Fibroblast of gingiva (primary cell): ENCODE results near the gene SP1.
"Not testable (repeated sequence)": the region's sequence is repeated elsewhere in the genome, so short reads cannot be mapped to it uniquely, and the experiment has no call there.

Experiments used
- DNase-seq: peaks from one replicate; pipeline ENCODE4 v3.0.0-alpha.2; 2011; ENCODE audit warnings: low read depth

SP1 gene

DNA sequence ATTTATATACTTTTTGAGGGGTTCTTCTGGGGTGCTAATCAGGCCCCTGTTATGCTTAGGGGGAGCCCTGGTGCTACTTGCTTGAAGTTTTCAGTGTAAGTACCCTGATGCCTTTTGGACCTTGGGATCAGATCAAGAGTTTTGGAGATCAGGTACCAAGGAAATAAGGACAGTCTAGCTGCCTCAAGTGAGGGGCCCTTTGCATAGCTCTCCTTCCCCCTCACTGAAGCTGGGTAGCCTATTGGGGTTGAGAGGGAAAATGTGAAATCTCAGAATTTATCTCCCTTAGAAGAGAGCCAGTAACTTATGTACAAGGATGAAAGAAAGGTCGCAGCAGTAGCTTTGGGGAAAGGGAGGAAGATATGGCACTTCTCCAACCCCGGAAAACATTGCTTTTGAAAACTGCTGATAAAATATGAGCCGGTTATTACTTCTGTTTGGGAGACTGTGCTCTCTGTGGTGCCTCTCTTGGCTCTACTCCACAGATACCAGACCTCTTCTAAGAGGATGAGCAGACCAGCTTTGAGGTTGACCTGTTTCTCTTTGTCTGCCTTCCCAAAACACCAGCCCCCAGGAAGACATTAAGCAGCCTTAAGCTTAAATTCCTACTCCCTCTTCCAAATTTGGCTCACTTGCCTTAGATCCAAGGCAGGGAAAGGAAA, 34.9 kb downstream of the SP1 start:
- no peak for DNase-seq

DNA sequence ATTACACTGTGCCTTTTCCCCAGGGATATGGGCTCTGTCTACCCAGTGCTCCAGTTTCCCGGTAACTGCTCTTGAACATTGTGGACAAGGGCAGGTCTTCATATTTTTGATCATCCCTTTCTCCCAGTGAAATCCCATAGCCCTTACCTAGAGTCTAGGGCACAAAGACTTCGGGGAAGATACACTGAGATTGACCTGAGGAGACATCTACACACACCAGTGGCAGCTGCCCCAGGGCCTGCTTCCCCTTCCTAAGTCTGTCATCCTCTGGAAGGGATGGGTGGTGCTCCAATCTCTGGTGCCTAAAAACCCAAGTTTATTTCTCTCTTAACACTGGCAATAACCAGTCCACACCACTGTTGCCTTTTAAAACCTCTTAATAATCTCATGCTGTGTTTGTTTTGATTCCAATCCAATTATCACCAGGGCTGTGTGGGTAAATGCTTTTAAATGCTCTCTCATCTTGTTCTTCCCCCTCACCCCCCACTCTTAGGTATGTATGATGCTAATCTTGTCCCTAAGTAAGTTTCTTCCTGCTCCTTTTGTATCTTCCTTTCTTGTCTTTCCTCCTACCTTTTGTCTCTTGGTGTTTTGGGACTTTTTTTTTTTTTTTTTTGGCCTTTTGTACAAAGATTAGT, 35.9 kb downstream of the SP1 start:
- DNase-seq, result not testable (repeated sequence)

DNA sequence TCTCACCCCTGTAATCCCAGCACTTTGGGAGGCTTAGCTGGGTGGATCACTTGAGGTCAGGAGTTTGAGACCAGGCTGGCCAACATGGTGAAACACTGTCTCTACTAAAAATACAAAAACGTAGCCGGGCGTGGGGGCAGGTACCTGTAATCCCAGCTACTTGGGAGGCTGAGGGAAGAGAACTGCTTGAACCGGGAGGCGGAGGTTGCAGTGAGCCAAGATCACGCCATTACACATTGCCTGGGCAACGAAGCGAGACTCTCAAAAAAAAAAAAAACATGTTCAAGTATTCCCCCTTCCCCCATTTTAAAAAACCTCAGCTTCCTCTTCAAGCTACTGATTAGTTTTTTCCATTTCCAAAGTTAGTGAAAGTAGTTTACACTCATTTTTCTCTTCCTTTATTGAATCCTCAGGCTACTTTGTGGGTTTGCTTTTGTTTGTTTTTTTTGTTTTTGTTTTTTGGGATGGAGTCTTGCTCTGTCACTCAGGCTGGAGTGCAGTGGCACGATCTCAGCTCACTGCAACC, 37.4 kb downstream of the SP1 start:
- DNase-seq, result not testable (repeated sequence)

DNA sequence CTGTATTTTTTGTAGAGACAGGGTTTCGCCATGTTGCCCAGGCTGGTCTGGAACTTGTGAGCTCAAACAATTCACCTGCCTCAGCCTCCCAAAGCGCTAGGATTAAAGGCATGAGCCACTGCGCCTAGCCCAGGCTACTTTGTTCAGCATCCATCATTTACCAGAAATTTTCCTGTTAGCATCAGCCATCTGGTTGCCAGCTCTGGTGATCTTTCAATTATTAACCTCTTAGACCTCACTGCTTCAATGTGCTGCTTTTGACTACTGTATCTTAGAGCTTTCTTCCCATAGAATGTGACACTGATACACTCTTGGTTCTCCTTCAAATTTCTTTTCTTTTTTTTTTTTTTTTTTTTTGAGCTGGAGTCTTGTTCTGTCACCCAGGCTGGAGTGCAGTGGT, 38.2 kb downstream of the SP1 start:
- DNase-seq, result no peak

DNA sequence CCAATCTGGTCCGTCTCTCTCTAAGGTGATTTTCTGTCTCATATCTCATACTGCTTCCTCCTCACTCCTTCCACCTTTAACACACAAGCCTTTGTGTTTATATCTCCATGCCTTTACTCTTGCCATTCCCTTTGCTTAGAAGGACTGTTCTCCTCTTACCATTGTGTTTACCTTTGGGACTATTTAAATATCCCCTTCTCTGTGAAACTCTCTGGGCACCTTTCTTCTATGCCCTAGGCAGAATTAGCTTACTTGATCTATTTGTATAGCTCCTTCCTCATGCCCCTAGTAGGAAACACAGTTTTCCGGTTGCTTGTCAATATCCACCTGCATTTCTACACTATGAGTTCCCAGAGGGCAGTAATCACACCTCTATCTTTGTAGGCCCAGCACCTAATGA, 39.8 kb downstream of the SP1 start:
- DNase-seq, result no peak

DNA sequence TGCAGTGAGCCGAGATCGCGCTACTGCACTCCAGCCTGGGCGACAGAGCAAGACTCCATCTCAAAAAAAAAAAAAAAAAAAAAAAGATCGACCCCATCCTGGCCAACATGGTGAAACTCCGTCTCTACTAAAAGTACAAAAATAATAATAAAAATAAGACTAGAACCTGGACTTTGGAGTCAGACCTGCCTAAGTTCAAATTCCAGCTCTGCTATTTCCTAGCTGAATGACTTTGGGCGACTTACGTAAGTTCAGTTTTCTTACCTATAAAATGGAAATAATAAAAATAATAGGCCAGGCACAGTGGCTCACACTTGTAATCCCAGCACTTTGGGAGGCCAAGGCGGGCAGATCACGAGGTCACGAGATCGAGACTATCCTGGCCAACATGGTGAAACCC, 42.3 kb downstream of the SP1 start:
- DNase-seq, result not testable (repeated sequence)

DNA sequence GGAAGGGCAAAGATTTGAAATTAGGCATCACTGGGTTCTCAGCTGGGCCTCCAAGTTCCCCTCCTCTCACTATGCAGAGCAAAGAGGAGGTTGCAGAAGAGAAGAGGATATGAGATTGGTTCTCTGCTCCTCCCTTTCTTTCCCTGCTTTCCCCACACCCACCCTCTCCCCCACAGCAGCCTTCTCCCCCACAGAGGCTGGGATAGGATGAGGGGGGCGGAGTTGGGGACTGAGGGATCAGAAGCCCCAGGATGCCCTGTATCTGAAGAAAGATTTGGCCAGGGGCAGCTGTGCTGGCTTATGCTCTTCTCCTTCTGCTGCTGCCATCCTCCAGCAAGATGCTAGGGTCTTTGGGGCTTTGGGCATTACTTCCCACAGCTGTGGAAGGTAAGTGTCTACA, 43.6 kb downstream of the SP1 start, which contains the start of gene AMHR2:
TSS of gene AMHR2 (plus strand) at position 259 of the 400 bp plus-strand sequence. CDS start at position 339, 80 bp downstream.
- no peak for DNase-seq

DNA sequence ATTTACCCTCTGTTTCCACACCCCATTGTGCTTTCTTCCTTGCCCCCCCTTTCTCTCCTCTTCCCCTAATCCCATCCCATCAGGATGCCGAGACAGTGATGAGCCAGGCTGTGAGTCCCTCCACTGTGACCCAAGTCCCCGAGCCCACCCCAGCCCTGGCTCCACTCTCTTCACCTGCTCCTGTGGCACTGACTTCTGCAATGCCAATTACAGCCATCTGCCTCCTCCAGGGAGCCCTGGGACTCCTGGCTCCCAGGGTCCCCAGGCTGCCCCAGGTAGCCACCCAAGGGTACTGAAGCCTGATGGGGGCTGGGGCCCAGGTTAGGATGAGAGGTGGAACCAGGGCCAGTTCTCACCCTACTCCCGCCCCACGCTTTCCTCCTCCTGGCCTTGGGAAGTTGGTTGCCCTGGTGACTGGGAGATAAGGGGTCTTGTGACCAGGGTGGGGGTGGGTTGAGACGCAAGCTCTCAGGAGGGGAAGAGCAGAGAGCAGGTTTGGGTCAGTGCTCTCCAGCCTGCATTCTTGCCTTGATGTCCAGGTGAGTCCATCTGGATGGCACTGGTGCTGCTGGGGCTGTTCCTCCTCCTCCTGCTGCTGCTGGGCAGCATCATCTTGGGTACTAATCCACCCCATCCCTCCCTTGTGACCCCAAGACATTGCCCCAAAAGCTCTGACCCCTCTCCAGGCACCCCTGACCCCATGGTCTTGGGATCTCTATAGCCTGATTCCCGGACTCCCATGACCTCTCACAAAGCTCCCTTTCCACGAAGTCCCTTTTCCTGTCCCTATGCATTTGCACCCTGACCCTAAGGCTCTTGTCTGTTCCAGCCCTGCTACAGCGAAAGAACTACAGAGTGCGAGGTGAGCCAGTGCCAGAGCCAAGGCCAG, 44.9 kb downstream of the SP1 start:
- DNase-seq, result no peak

DNA sequence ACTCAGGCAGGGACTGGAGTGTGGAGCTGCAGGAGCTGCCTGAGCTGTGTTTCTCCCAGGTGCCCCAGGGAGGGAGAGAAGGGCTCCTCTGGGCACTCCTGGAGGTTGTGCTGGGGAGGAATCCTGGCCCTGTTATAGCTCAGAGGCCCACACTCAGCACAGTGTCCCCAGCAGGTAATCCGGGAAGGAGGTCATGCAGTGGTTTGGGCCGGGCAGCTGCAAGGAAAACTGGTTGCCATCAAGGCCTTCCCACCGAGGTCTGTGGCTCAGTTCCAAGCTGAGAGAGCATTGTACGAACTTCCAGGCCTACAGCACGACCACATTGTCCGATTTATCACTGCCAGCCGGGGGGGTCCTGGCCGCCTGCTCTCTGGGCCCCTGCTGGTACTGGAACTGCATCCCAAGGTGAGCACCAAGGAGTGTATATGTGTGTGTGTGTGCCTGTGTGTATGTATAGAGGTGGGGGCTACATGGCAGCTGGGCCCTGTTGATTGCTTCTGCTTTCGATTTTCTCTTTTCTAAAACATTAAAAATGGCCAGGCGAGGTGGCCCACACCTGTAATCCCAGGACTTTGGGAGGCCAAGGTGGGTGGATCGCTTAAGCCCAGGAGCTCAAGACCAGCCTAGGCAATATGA, 45.7 kb downstream of the SP1 start:
- DNase-seq, result no peak

DNA sequence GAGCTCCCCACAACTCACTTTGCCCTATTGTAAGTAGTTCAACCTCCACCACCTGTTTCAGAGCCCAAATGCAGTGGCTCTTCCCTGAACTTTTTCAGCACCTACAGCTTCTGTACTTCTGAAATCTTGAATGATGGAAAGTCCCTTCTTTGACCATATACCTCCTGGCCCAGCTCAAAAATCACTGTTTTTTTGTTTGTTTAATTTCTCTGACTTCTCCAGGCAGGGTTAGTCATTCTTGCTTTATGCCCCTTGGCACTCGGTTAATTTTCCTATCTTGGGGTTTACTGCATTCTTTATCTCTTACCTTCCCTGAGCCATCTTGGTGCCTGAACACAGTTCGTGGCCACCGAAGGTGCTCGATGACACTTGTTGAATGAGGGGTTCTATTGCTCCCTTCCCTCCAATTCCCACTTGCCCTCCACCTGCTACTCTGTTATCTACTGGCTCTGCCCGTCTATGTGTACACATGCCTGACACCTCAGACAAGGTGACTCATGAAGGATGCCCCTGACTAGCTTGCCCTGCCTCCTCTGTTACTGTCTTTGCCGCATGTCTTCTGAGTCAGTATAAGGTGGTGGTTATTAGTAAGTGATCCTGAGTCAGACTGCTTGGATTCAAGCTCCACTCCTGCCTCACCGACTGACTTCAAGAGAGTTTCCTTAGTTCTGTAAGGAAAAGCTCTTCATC, 48.1 kb downstream of the SP1 start:
- peak; percentile 49 for DNase-seq

DNA sequence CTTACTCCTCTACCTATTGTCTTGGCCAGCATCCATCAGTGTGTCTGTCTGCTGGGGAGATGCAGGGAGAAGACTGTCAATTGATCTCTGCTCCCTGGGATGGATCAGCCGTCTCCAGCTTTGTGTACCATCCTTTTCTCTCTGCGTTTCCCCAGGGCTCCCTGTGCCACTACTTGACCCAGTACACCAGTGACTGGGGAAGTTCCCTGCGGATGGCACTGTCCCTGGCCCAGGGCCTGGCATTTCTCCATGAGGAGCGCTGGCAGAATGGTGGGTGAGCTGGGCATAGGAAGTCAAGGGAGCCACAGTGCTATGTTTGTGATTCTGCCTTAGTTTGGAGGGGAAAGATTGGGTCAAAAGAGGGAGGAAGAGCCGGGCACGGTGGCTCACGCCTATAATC, 48.8 kb downstream of the SP1 start:
- no peak for DNase-seq

DNA sequence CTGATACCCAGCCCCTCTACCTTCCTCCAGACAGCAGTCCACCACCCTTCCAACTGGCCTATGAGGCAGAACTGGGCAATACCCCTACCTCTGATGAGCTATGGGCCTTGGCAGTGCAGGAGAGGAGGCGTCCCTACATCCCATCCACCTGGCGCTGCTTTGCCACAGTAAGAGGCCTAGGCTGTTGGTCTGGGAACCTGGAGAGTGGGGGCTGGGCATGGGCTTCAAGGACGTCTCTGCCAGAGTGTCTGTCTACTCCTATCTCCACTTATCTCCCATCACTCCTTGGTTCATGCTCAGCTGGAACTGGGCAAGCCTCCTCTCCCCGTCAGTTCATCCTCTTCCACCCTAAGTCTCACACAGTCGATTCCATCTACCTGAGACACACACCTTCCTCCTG, 50.1 kb downstream of the SP1 start:
- DNase-seq, result no peak

DNA sequence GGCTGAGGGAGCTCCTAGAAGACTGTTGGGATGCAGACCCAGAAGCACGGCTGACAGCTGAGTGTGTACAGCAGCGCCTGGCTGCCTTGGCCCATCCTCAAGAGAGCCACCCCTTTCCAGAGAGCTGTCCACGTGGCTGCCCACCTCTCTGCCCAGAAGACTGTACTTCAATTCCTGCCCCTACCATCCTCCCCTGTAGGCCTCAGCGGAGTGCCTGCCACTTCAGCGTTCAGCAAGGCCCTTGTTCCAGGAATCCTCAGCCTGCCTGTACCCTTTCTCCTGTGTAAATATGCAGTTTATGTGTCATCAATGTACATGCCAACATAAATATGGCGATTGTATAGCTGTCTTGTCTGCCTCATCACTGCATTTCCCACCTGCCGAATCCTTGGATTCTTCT, 51.2 kb downstream of the SP1 start:
- DNase-seq, result peak; percentile 38

DNA sequence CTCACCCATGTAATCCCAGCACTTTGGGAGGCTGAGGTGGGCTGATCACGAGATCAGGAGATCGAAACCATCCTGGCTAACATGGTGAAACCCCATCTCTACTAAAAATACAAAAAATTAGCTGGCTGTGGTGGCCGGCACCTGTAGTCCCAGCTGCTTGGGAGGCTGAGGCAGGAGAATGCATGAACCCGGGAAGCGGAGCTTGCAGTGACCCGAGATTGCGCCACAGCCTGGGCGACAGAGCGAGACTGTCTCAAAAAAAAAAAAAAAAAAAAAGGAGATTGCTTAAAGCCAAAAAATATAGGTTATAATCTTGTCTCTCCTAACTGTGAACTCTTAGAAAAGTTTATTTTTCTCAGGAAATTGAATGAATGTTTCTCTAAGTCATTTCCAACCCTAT, 55.4 kb downstream of the SP1 start:
- DNase-seq, result not testable (repeated sequence)

DNA sequence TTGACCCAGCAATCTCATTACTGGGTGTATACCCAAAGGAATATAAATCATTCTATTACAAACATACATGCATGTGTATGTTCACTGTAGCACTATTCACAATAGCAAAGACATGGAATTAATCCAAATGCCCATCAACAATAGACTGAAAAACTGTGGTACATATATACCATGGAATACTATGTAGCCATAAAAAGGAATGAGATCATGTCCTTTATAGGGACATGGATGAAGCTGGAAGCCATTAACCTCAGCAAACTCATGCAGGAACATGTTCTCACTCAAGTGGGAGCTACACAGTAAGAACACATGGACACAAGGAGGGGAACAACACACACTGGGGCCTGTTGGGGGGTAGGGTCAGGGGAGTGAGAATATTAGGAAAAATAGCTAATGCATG, 59.6 kb downstream of the SP1 start:
- DNase-seq, result not testable (repeated sequence)

DNA sequence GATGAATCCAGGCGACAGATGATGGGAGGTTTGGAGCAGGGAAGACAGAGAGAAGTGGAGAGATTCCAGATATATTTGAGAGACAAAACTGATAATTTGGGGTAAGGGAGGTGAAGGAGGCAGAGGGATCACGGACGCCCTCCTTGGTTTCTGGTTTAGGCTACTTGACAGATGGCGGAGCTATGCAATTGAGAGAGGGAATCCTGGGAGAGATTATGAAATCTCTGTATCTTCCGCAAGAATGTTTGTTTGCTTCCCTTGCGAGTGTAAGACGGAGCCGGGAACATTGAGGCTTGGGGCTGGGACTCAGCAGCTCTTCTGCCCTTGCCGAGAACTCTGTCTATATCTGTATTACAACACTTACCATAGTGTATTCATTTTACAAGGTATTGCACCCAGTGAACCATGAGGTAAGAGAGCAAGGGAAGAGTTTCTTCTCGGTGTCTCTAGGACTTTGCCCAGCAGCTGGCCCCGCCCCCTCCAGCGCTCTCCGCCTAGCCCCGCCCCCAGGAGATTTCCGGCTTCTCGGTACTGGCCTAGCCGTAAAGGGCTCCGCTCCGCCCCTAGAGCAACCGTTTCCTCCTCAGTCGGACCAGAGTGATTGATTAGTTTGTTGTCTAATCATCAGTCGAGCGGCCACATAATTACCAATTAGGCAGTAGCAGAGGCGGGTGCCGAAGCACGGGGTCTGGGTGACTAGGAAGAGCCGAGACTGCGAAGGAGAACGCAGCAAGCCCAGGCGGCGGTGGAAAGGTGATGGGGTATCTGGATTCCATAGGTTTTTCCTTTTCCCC, 61.3 kb downstream of the SP1 start, which contains the start of gene PRR13:
TSS of gene PRR13 (plus strand) at position 695 of the 794 bp plus-strand sequence. CDS start 981 bp downstream, outside the sequence.
- DNase-seq, result peak; percentile 99

DNA sequence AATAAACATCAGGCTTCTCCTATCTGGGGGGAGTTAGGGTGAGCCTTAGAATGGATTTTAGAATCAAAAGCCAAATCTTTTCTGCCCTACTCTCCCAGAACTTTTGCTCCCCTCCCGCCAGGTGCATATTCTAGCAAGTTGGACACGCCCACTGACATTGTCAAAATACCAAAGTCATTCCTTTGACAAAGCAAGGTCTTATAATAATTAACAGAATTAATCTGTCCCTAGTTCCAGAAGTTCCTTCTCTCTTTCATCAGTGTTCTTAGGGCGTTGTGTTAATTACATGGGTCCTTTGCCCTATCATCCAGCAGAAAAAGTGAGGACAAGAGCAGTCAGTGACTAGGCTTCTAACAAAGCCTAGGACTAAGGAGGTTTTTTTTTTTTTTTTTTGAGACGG, 64.0 kb downstream of the SP1 start:
- no peak for DNase-seq

DNA sequence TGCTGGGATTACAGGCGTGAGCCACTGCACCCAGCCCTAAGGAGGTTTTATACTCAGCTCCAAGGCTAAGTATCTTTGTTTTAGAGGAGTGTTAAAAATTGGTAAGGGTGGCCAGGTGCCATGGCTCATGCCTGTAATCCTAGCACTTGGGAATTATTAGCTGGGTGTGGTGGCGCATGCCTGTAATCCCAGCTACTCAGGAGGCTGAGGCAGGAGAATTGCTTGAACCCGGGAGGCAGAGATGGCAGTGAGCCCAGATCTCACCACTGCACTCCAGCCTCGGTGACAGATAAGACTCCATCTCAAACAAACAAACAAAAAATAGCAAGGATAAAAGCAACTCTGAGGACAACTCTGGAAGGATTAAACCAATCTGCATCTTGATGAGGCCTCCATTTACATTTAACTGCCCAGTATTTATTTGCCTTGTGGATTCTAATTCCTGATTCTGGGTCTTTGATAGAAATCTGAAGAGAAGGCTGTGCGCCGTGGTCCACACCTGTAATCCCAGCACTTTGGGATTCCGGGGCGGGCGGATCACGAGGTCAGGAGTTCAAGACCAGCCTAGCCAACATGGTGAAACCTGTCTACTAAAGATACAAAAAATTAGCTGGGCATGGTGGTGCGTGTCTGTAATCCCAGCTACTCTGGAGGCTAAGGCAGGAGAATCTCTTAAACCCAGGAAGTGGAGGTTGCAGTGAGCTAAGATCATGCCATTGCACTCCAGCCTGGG, 64.8 kb downstream of the SP1 start:
- not testable (repeated sequence) for DNase-seq

DNA sequence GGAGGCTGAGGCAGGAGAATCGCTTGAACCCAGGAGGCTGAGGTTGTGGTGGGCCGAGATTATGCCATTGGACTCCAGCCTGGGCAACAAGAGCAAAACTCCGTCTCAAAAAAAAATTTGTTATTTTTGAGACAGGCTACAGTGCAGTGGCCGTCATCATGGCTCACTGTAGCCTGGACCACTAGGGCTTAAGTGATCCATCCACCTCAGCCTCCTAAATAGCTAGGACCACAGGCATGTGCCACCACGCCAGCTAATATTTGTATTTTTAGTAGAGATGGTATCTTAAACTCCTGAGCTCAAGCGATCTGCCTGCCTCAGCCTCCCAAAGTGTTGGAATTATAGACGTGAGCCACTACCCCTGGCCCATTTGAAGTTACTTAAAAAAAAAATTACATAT, 71.0 kb downstream of the SP1 start:
- no peak for DNase-seq

DNA sequence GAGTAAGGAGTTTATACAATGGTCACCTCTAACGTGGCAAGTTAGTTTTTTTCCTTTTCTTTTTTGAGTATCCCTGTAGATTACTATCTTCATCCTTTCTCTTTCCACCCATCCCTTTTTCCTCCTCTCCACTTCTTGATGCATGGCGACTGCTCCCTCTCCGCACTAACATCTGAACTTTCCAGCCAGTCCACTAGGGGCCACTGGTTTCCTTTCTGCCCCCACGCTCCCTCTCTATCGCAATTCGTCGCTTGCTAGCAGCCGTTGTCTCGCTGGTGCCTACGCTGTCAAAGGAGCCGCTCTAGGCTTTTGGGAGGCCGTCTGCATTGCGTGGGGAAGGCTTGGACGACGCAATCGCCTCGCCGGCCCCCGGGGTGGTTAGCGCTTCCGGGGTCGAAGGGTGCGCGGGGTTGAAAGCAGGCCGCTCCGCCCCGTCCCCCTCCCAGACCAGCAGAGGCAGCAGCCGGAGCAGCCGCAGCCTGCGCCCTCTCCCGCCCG, 71.7 kb downstream of the SP1 start, which contains the start of gene PCBP2:
TSS of gene PCBP2 (plus strand) at position 442 of the 498 bp plus-strand sequence. CDS start 2,699 bp downstream, outside the sequence.
- peak; percentile 100 for DNase-seq
